GM19467 (cell line): ENCODE results near the gene CSN2.
"Not testable (repeated sequence)": the region's sequence is repeated elsewhere in the genome, so short reads cannot be mapped to it uniquely, and the experiment has no call there.

Experiments used
- ATAC-seq: cut with Tn5 transposase; IDR thresholded peaks from one replicate; pipeline ENCODE4 v1.9.1; 2021; ENCODE audit warnings: mild to moderate bottlenecking, moderate library complexity; ENCODE audit not compliant: unreplicated experiment

The CSN2 gene

GRCh38 chr4:69965628-69966027 lies at the start of gene CSN2:
CSN2 (minus strand) TSS chr4:69965728; CDS start chr4:69960995, 4,733 bp downstream.
- ATAC-seq, result no peak

GRCh38 chr4:70008771-70009170 lies 43.2 kb upstream of the CSN2 start:
- ATAC-seq, result no peak

- no peak for ATAC-seq
Observed at GRCh38 chr4:70002507-70002906, 37.0 kb upstream of the CSN2 start.

GRCh38 chr4:70000711-70001110 lies 35.2 kb upstream of the CSN2 start:
- no peak for ATAC-seq

GRCh38 chr4:69999420-69999819 lies 33.9 kb upstream of the CSN2 start:
- no peak for ATAC-seq

GRCh38 chr4:69995526-69996016 lies 30.0 kb upstream of the CSN2 start, which contains the start of gene STATH:
STATH (plus strand) TSS chr4:69995966; CDS start chr4:69998438, 2,472 bp downstream.
- no peak for ATAC-seq

- ATAC-seq, result no peak
Observed at GRCh38 chr4:69994782-69995181, 29.3 kb upstream of the CSN2 start.

- no peak for ATAC-seq
Observed at GRCh38 chr4:69991016-69991415, 25.5 kb upstream of the CSN2 start.

GRCh38 chr4:69986663-69987062 lies 21.1 kb upstream of the CSN2 start:
- ATAC-seq, result no peak

- no peak for ATAC-seq
Observed at GRCh38 chr4:69984030-69984443, 18.5 kb upstream of the CSN2 start.

GRCh38 chr4:69977582-69977981 lies 12.1 kb upstream of the CSN2 start:
- no peak for ATAC-seq

GRCh38 chr4:69974631-69975030 lies 9.1 kb upstream of the CSN2 start:
- ATAC-seq, result no peak

GRCh38 chr4:69970071-69970470 lies 4.5 kb upstream of the CSN2 start:
- ATAC-seq, result no peak

GRCh38 chr4:69957209-69957608 lies 8.3 kb downstream of the CSN2 start:
- ATAC-seq, result no peak

GRCh38 chr4:69951602-69952001 lies 13.9 kb downstream of the CSN2 start:
- ATAC-seq, result no peak

GRCh38 chr4:69936566-69936965 lies 29.0 kb downstream of the CSN2 start:
- no peak for ATAC-seq

GRCh38 chr4:69934150-69934549 lies 31.4 kb downstream of the CSN2 start:
- no peak for ATAC-seq

GRCh38 chr4:69930768-69931167 lies 34.8 kb downstream of the CSN2 start, which contains the start of gene CSN1S1:
CSN1S1 (plus strand) TSS chr4:69931068; CDS start chr4:69932556, 1,488 bp downstream.
- ATAC-seq, result no peak

GRCh38 chr4:69923782-69924410 lies 41.6 kb downstream of the CSN2 start:
- ATAC-seq, result not testable (repeated sequence)

- ATAC-seq, result no peak
Observed at GRCh38 chr4:69920874-69921273, 44.7 kb downstream of the CSN2 start.

GRCh38 chr4:69910016-69910782 lies 55.3 kb downstream of the CSN2 start:
- peak; percentile 76 for ATAC-seq

GRCh38 chr4:69909195-69909594 lies 56.3 kb downstream of the CSN2 start:
- no peak for ATAC-seq
